Measurements from ENCODE around the gene PDE3A. TPM values are rescaled to one million over a fixed set of nuclear protein-coding genes. Genes with fewer than 3 reads are reported as not detected.
A peak's percentile ranks its signal among the peaks of the same experiment; 100 is the strongest.

PDE3A gene
- polyA plus RNA-seq, 1 of the 3 experiments (the other 2 are of a cell fraction), result 0.67 TPM

DNA sequence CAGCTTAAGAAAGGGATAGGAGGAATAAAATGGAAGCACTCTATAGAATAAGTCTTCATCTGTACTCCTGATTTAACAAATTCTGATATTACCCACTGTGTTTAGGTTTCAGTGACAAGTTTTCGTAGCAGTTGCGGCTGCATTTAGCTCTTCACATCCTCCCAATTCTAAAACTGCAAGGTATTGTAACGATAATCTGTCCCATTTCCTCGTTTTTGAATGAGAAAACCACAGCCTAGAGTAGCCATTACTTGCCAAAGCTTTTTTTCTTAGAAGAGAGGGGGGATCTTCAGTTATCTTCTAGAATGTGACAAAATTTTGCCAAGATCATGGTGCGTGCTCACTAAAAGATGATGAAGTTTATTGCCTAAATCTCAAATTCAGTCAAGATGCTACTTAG lies 155.8 kb downstream of the PDE3A start:
- H2AFZ ChIP-seq (ENCODE audit: low read depth), result no peak overlapping the region
- H4K20me1 ChIP-seq (ENCODE audit: insufficient read depth), result no peaks in the 10 kb centered on the region
- no peak overlapping the region for H3K9ac ChIP-seq
- CTCF ChIA-PET, result interaction anchor here (2.3 kb wide), 1 partner anchor 25 kb away, joined by 6 read pairs; no protein-coding TSS in a partner anchor
- H3K4me2 ChIP-seq, result 0 out of 2 replicates have a peak overlapping the region, but pooled peaks have one; percentile 52
- WGBS (ENCODE audit: low lambda C conversion rate), result 93% methylated on average over 5 of the region's 5 CpGs
- H3K27me3 ChIP-seq (ENCODE audit: insufficient read depth), result no peaks in the 10 kb centered on the region
- TF ChIP-seq, protein P1, sequence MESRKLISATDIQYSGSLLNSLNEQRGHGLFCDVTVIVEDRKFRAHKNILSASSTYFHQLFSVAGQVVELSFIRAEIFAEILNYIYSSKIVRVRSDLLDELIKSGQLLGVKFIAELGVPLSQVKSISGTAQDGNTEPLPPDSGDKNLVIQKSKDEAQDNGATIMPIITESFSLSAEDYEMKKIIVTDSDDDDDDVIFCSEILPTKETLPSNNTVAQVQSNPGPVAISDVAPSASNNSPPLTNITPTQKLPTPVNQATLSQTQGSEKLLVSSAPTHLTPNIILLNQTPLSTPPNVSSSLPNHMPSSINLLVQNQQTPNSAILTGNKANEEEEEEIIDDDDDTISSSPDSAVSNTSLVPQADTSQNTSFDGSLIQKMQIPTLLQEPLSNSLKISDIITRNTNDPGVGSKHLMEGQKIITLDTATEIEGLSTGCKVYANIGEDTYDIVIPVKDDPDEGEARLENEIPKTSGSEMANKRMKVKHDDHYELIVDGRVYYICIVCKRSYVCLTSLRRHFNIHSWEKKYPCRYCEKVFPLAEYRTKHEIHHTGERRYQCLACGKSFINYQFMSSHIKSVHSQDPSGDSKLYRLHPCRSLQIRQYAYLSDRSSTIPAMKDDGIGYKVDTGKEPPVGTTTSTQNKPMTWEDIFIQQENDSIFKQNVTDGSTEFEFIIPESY (IDR thresholded peaks at IDR 0.05; ENCODE audit: borderline replicate concordance, low read depth), result no peak
- no peak for TF ChIP-seq MEF2A (IDR thresholded peaks at IDR 0.05; ENCODE audit: borderline replicate concordance, low read depth)
- no peak for TF ChIP-seq GABPA (IDR thresholded peaks at IDR 0.05; ENCODE audit: low read depth)
- TF ChIP-seq TAF1 (IDR thresholded peaks at IDR 0.05; ENCODE audit: borderline replicate concordance, low read depth, low read length), result no peak
- TF ChIP-seq CHD2 (IDR thresholded peaks at IDR 0.05; ENCODE audit: low read length, partially characterized antibody), result no peak
- TF ChIP-seq, protein P2, sequence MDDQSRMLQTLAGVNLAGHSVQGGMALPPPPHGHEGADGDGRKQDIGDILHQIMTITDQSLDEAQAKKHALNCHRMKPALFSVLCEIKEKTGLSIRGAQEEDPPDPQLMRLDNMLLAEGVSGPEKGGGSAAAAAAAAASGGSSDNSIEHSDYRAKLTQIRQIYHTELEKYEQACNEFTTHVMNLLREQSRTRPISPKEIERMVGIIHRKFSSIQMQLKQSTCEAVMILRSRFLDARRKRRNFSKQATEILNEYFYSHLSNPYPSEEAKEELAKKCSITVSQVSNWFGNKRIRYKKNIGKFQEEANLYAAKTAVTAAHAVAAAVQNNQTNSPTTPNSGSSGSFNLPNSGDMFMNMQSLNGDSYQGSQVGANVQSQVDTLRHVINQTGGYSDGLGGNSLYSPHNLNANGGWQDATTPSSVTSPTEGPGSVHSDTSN (IDR thresholded peaks at IDR 0.05), result no peak
- TF ChIP-seq ELF1 (IDR thresholded peaks at IDR 0.05), result no peak
- TF ChIP-seq, protein P3, sequence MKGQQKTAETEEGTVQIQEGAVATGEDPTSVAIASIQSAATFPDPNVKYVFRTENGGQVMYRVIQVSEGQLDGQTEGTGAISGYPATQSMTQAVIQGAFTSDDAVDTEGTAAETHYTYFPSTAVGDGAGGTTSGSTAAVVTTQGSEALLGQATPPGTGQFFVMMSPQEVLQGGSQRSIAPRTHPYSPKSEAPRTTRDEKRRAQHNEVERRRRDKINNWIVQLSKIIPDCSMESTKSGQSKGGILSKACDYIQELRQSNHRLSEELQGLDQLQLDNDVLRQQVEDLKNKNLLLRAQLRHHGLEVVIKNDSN (IDR thresholded peaks at IDR 0.05; ENCODE audit: borderline replicate concordance, low read depth), result no peak
- POLR2A ChIA-PET, result no interaction called here
- H3F3A ChIP-seq (replicated peaks; ENCODE audit: insufficient read depth), result peaks cover 22% of the 10 kb centered on the region
- peaks cover 0 to 3% of the 10 kb centered on the region in 2 experiments; a peak in 2 of 4 replicates for H3K4me1 ChIP-seq (ENCODE audit: control insufficient read depth in 1 of 2, insufficient read depth in 2 of 2, low read depth in 1 of 2, low read length in 1 of 2)
- no peaks in the 10 kb centered on the region for H3K9me2 ChIP-seq
- H3K27ac ChIP-seq (ENCODE audit: low read depth in 2 of 2, low read length in 1 of 2), result peak overlapping the region in 1 of 2 experiments; percentile 87; a peak in 2 of 4 replicates
- H3K79me2 ChIP-seq (ENCODE audit: insufficient read depth), result peaks cover 26% of the 10 kb centered on the region
- no peak overlapping the region for H3K4me3 ChIP-seq (ENCODE audit: low read depth in 2 of 2, low read length in 1 of 2)
- H3K36me3 ChIP-seq (replicated peaks in 1 of 2; ENCODE audit: control insufficient read depth in 1 of 2, insufficient read depth in 2 of 2, low read length in 1 of 2), result peaks cover 0 to 4% of the 10 kb centered on the region in 2 experiments
- no peak for DNase-seq
- H3K9me3 ChIP-seq, result no peaks in the 10 kb centered on the region

DNA sequence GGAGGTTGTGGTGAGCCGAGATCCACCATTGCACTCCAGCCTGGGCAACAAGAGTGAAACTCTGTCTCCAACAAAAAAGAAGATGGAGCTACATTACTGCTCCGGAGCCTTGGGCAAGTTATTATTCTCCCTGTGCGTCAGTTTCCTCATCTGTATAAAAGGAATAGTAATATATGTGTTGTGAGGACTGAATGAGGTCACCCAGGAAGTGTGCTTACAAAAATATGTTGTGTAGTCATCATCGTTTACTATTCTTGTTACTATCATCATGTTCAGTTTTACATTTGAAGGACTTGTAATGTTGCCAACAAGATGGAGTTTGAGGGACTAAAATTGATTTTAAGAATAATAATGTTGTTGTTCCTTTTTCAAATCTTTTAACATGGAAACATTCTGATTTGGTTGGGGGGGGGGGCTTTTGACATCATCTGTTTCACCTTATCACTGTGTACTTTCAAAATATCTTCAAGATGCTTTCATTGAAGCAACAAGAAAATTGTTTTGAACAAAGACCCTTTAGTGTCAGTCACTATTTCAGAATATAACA lies 156.8 kb downstream of the PDE3A start:
- H3K27me3 ChIP-seq (ENCODE audit: insufficient read depth), result no peaks in the 10 kb centered on the region
- ChIA-PET CTCF (no interaction called here), POLR2A (no interaction called here)
- H4K20me1 ChIP-seq (ENCODE audit: insufficient read depth), result no peaks in the 10 kb centered on the region
- H3K4me3 ChIP-seq (ENCODE audit: low read depth in 2 of 2, low read length in 1 of 2), result no peak overlapping the region
- no peak overlapping the region for H3K9ac ChIP-seq
- peaks cover 0 to 4% of the 10 kb centered on the region in 2 experiments for H3K36me3 ChIP-seq (replicated peaks in 1 of 2; ENCODE audit: control insufficient read depth in 1 of 2, insufficient read depth in 2 of 2, low read length in 1 of 2)
- peaks cover 22% of the 10 kb centered on the region for H3F3A ChIP-seq (replicated peaks; ENCODE audit: insufficient read depth)
- peaks cover 29% of the 10 kb centered on the region for H3K79me2 ChIP-seq (ENCODE audit: insufficient read depth)
- no peak for DNase-seq
- peaks cover 0 to 3% of the 10 kb centered on the region in 2 experiments; a peak in 2 of 4 replicates for H3K4me1 ChIP-seq (ENCODE audit: control insufficient read depth in 1 of 2, insufficient read depth in 2 of 2, low read depth in 1 of 2, low read length in 1 of 2)
- no peak overlapping the region for H3K27ac ChIP-seq (ENCODE audit: low read depth in 2 of 2, low read length in 1 of 2)
- H2AFZ ChIP-seq (ENCODE audit: low read depth), result no peak overlapping the region
- 88% methylated on average over 4 of the region's 4 CpGs for WGBS (ENCODE audit: low lambda C conversion rate)
- TF ChIP-seq TCF12 (IDR thresholded peaks at IDR 0.05) (no peak), JUND (IDR thresholded peaks at IDR 0.05) (no peak), ELF1 (IDR thresholded peaks at IDR 0.05) (no peak), TAF1 (IDR thresholded peaks at IDR 0.05; ENCODE audit: borderline replicate concordance, low read depth, low read length) (no peak), MEF2A (IDR thresholded peaks at IDR 0.05; ENCODE audit: borderline replicate concordance, low read depth) (no peak)
- TF ChIP-seq, protein P4, sequence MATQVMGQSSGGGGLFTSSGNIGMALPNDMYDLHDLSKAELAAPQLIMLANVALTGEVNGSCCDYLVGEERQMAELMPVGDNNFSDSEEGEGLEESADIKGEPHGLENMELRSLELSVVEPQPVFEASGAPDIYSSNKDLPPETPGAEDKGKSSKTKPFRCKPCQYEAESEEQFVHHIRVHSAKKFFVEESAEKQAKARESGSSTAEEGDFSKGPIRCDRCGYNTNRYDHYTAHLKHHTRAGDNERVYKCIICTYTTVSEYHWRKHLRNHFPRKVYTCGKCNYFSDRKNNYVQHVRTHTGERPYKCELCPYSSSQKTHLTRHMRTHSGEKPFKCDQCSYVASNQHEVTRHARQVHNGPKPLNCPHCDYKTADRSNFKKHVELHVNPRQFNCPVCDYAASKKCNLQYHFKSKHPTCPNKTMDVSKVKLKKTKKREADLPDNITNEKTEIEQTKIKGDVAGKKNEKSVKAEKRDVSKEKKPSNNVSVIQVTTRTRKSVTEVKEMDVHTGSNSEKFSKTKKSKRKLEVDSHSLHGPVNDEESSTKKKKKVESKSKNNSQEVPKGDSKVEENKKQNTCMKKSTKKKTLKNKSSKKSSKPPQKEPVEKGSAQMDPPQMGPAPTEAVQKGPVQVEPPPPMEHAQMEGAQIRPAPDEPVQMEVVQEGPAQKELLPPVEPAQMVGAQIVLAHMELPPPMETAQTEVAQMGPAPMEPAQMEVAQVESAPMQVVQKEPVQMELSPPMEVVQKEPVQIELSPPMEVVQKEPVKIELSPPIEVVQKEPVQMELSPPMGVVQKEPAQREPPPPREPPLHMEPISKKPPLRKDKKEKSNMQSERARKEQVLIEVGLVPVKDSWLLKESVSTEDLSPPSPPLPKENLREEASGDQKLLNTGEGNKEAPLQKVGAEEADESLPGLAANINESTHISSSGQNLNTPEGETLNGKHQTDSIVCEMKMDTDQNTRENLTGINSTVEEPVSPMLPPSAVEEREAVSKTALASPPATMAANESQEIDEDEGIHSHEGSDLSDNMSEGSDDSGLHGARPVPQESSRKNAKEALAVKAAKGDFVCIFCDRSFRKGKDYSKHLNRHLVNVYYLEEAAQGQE (IDR thresholded peaks at IDR 0.05; ENCODE audit: low read depth, low read length), result no peak
- H3K9me3 ChIP-seq, result no peaks in the 10 kb centered on the region
- H3K9me2 ChIP-seq, result no peaks in the 10 kb centered on the region
- no peak overlapping the region for H3K4me2 ChIP-seq

Measured in SK-N-SH (cell line).